GM12865 (cell line): ENCODE results near the gene GABRD.

Experiments
- DNase-seq: peaks from one replicate; pipeline ENCODE4 v3.0.0; 2010; ENCODE audit warnings: low read depth
- H3K4me3 ChIP-seq: 2 replicates; pipeline ENCODE4 v1.5.1; 2011; ENCODE audit warnings: mild to moderate bottlenecking, low read depth, low read length, control low read depth
- CTCF ChIP-seq: IDR thresholded peaks from 2 replicates; pipeline ENCODE4 v1.5.1; 2011; ENCODE audit warnings: low read length, control low read depth, low read depth, inconsistent platforms; ENCODE audit not compliant: insufficient read depth; ENCODE audit errors: missing control alignments

GABRD gene

DNA sequence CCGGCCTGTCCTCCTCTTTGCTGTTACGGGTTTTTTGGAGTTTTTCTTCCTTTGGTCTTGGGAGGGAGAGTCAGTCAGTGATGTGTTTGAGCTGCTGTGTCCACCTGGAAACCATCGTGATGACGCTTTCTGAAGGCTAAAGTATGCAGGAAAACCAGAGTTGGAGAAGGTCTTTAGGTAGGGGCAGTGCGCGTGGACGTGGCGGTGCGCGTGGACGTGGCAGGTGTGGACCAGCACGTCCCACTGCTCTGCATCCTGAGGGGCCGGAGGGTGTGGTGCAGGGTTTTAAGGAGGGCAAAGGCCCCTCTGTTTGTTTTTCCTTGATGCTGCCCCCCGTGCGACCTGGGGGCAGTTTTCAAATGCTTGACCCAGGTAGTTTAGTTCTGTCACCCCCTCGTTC lies 61.0 kb downstream of the GABRD start:
- TF ChIP-seq CTCF = no peak
- DNase-seq = no peak

More for the DNA sequence above, 61.0 kb downstream of the GABRD start:
- H3K4me3 ChIP-seq = no peak overlapping the region
